CD4-positive, alpha-beta T cell treated with Interleukin-21 for 1 hour (primary cell): ENCODE results near the gene MYL12B.
"Not testable (repeated sequence)": the region's sequence is repeated elsewhere in the genome, so short reads cannot be mapped to it uniquely, and the experiment has no call there.

Experiments
- DNase-seq: peaks from one replicate; pipeline ENCODE4 v3.0.0-alpha.2; 2020

The MYL12B gene

DNA sequence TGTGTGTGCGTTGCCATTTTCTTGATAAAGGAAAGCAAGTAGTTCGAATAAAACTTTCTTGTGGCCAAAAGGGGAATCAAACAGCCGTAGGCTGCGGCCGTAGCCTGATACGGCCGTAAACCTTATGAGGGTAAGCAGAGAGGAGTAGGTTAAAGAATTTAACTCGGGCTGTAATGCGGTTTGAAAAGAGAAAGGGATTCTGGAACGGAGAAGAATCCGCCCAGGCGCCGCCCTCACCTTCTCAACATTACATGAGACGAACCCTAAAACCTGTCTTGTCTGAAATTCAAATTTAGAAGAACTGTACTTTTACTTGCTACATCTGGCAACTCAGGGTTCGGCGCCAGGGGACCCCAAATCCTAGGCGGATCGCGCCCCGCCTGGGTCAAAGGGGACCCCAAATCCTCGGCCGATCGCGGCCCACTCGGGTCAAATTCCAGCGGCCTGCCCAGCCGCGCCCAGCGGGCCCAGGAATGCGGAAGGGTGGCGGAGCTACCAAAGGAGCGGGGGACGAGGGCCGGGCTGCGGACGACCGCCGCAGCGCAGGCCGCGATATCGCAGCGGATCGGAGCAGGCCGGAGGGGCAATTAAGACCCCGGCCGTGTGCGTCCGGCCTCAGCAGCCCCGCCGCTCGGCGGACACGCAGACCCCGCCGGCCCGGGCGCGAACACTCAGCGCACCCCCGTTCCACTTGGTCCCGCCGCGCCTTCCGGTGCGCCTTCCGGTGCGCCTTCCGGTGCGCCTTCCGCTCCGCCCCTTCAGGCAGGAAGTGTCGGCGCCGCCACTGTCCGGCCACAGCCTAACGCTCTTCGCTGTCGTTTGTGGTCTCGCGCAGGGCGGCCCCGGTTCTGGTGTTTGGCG, at the start of gene MYL12B:
Gene MYL12B, plus strand, starts transcription at position 761 of the 861 bp plus-strand sequence. CDS start 10,766 bp downstream, outside the sequence.
- peak; percentile 88 for DNase-seq

DNA sequence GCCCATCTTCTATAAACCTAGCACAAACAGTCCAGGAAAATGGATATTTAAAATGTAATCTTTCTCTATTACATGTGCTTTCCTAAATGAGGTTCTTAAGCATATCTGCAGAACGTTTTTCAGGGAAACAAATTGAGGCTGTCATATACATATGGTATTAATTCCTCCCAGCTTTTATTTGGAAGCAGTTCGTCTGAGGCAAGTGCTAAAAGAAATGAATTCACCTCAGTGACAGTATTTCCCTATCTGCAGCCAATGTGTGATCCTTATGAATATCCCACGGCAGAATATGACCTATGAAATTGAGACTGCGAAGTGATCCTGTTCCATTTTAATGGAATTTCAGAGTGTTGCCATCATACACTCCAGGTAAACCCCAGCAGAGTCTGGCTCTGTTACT, 49.3 kb upstream of the MYL12B start:
- DNase-seq = no peak

DNA sequence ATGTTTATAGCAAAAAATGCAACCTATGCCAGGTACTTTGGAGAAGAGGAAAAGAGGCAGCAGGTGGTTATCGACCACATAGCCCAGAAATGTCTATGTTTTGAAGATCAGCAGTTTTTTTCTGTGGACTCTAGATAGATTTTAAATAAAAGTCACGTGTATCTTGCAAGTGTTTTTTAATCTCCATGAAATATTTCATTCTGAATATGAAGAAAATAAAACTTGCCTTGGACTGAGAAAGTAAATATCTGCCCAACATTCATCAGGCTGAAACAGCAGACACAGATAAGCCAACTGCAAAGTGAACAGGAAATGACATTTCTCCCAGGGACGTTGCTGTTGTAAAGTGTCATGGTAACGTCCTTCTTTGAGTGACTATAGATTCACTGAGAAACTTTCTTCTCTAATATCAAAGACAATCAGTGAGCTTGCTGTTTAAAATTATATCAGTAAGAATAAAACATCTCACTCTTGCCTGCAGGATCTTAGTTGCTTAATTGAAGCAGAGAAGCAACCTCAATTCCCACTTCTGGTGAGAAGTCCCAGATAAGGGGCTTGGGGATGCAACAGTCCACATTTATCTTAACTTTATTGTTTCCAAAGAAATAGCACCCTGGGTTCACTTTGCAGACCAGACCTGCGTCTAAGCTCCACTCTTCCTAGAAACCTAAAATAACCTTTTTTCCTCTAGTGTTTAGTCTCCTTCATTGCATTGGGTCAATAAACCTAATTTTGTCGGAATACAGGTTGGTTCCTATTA, 48.5 kb upstream of the MYL12B start:
- DNase-seq = peak; percentile 22

DNA sequence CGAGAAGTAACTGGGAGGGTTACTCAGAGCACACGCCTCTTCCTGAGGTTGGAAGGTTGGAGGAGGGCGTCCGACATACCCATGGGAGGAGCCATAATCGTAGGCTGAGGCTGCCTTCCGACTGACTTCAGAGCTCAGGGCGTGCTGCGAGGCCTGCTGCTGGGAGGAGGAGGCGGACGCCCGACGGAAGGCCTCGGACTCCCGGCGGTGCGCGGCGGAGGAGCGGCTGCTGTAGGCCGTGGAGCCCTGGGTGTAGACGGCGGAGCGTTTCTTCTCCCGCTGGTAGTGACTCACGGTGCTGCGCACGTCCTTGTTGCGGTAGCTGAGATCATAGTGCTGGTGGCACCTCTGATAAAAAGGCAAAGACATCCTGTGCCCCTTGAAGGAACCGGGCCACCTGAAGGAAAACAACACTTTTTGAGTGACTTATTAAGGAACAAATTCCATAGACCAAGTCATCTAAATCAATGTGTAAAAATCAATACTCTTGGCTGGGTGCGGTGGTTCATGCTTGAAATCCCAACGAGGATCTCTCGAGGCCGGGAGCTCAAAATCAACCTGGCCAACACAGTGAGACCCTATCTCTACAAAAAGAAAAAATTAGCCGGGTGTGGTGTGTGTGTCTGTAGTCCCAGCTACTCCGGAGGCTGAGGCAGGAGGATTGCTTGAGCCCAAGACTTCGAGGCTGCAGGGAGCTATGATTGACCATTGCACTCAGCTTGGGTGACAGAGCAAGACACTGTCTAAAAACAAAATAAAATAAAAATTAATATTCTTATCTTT, 46.9 kb upstream of the MYL12B start:
- DNase-seq = no peak

DNA sequence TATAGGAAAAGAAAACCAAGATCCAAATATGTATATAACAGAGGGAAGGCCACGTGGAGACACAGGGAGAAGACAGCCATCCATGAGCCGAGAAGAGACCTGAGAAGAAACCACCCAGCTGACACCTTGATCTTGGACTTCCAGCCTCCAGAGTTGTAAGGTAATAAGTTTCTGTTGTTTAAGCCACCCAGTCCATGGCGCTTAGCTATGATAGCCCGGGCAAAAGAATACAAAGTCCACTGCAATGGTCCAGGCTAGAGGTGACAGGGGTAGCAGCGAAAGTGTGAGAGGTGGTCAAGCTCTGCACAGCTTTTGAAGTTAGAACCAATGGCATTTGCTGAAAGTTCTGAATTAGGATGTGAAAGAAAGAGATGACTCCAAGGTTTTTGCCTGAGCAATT, 44.9 kb upstream of the MYL12B start:
- no peak for DNase-seq

DNA sequence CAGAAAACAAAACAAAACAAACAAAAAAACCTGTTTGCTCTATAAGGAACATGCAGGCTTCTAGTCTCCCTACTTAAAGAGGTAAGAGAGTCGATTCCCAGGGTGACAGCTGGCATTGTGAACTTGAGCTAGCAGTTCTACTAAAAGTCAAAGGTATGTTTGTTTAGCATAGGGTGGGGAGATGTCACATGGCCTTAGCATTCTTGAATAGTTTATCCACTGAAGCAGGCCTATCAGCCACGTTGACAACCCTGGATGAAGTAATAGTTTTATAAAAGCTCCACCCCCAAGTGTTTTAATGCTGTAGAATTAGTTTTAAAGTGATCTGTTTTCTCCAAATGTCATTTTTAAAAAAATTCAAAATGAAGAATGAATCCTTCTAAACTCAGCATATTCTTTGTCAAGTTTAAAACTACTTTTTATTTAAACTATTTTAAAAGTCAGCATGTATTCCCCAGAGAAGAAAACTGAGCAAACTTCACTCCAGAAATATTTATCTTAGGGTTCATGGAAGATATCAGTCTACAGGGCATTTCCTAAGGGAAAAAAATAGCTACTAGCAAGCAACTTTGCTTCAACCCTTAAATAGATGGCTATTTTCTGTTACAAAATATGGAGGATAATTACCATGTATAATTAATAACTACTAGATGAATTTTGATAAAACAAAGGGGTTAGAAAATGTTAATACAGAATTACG, 43.8 kb upstream of the MYL12B start:
- no peak for DNase-seq

DNA sequence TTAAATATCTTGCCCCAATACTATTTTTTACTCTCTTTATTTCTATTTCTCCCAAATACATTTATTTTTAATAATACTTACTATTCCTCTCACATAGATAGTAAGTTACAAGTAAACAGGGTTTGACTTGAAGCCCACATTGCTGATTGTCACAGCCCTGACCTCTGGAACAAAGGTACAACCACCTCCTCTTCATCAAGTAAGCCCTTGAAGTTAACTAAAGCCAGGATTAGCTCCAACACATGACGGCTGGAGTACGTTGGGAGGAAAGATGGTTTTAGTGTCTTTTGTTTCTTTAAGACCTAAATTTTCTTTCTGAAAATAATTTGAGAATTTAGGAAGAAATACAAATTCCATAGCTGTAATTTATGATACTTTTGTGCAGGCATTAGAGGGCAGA, 43.1 kb upstream of the MYL12B start:
- DNase-seq = no peak

DNA sequence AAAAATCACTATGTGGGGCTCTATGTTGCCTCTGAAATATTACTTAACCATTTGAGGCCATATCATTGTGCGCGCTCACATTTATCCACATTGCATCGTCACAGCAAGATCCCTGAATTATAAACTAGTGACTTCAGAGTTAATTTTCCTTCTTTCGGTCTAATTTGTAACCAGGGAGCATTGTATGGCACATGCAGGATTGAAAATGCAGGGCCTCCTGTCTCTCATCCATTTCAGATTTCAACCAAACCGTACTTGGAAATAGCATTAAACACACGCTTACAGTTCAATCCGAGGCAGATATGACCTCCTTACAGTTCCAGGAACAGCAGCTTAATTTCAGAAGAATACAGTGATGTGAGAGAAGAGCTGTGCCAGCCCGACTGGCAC, 42.7 kb upstream of the MYL12B start:
- no peak for DNase-seq

DNA sequence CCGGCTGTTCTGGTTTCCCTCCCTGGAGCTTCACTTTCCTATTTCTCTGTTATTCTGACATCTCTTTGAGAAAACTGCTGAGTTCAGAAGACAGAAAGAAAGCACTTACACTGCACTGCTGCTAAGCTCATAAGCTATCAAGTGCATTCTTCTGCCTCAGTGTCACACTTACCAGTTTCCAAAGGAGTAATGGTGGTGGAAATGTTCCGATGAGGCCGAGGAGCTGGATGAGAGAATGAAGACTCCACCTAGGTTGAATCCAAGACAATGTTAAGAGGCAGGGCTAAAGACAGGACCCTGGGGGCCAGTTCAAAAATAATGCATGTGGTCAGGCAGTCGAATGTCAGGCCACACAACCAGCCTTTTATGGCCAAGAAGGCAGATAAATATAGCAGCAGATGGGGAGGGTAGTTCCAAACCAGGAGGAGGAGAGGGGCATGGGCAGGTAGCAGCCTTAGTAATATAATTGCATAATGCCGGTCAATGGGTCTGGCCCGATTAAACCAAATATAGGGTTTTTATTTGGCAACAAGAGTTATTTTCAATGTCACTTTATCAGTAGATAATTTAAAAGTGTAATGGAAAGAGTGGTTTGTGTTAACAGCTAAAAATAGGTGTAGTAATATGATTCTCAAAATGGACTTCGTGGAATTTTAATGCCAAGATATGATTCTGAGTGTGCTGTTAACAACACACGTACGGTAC, 42.1 kb upstream of the MYL12B start, which contains the start of gene MYOM1:
Gene MYOM1, minus strand, starts transcription at position 338 of the 705 bp plus-strand sequence. CDS start 4,745 bp downstream, outside the sequence.
- DNase-seq = no peak

DNA sequence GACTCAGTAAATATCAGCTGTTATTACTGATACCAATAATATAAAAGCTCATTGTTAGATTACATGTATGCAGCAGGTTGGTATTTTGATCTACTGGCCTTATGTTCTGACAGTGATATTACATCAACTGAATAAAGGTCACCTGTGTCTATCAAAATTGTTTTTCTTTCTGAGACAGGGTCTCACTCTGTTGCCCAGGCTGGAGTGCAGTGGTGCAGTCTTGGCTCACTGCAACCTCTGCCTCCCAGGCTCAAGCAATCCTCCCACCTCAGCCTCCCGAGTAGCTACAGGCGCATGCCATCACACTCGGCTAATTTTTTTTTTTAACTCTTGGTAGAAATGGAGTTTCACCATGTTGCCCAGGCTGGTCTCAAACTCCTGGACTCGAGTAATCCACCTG, 41.1 kb upstream of the MYL12B start:
- DNase-seq = not testable (repeated sequence)

DNA sequence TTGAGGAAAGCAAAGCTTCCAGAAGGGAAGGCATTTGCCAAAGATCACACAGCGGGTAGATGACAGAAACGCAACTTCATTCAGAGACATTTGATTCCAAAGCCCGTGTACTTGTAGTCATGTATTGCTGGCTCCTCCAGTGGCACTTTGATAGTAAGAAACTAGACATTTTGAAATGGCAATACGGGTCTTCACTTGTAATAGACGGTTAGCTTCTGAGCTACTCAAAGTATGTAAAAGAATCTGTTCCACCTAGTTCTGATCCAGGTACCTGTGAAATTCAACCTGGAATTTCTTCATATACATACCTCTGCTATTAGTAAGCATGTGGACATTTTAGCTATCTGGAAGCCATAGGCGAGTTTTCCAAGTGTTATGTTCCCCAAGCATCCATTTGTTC, 40.4 kb upstream of the MYL12B start:
- no peak for DNase-seq

DNA sequence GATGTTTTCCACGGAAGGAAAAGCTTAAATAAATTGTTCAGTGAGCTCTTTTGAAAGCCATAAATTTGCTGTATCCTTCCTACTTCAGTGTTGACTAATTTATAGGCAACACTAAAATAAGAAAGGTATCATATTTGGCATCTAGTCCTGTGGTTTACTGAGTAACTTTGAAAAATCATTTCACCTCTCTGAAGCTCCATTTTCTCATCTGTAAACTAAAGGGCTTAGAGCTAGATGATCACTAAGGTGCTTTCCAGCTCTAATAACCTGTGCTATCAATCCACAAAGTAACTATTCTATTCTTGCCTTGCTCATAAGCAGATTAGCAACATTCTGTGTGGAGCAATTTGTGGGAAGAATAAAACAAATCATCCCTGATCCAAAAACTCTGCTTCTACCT, 38.6 kb upstream of the MYL12B start:
- DNase-seq = no peak

DNA sequence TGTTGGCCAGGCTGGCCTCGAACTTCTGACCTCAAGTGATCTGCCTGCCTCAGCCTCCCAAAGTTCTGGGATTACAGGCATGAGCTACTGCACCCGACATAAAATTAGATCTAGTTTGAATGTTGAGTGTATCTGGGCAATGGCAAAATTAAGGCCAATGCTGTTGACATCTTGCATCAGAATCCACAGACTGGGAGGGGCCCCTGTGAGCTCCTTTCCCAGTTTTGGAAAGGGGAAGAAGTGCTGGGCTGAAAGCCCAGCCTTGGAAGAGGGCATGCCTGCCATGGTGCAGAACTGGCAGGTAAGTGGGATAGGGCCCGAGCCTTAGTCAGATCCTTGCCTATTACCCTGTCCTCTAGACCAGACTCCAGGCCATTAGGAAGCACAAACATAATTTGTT, 37.7 kb upstream of the MYL12B start:
- DNase-seq = no peak

DNA sequence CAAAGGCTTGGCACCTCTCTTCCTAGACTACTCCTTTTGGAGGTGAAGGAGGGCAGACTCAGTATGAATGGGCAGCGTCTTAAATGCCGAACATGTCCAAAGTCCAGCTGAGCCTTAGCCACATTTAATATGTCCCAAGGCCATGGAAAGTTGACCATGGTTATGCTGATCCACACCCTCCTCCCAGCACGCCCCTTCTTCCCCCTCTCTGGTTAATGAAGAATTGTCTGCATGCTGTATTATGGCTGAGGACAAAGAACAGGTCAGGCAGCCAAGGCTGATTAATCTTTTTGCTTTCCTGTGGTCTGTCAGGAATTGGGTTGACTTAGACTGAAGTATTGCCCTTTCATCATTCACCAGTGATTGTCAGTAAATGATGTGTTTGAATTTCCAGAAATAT, 36.3 kb upstream of the MYL12B start:
- no peak for DNase-seq

DNA sequence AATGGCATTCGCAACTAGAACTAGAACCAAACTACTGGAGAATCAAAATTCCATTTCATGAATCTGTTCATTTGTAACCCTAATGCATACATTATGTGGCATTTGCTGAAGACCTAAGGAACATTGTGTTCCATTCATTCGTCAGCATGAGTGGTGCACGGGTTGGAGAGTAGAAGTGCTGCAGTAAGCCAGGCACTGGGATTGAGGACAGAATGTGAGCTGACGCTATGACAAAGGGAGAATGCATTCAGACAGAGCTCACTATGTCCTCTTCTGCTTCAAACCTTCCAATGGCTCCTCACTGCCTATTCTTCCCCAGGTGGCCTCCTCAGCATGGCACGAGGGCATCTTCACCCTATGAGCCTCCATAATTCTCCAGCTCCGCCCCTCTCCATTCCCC, 35.9 kb upstream of the MYL12B start:
- no peak for DNase-seq

DNA sequence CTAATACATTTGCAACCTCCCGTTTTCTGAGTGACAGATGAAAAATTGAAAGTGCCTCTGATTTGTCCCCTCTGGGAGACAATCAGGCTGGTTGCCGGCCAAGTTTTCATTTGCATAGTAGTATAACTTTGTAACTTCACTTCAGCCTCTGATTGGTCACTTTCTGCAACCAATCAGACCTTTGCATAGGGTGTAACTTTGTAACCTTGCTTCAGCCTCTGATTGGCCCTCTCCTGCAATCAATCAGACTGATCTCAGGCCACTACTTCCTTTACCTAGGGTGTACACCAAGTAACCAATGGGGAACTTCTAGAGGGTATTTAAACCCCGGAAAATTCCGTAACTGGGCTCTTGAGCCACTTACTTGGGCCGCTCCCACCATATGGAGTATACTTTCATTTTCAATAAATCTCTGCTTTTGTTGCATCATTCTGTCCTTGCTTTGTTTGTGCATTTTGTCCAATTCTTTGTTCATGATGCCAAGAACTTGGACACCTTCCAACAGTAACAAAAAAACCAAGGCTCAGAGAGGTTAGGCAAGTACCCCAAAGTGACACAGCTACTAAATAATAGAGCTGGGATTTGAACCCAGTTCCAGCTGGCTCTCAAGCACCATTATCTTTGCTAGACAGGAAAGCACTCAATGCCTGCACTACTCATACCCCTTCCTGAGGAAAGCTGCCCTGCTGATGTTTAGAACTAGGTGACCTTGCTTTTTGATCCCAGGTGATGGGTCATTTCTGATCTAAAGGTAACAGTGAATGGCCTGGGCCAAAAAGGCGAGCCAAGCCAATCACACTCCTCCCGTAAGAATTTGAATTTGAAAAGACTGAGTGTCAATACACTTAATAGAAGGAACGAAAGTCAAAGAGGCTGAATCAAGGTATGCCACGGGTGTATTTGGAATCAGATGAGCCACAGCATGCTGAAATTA, 31.3 kb upstream of the MYL12B start:
- DNase-seq = no peak

DNA sequence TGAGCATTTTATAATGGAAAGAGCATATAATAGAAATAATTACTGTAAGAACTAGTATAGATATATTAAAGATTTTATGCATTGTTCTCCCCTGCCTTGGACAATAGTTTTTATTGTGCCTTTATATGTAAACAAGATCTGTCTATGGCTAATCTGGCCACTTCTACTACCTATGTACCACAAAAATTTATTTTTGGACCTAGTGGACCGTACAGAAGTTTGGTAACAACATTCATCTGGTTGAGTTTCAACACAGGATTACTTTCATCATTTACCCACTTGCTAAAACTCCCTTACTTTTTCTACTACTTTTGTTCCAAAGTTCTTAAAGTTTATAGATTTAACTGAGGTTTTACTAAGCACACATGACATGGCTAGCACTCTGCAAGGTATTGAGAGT, 28.9 kb upstream of the MYL12B start:
- DNase-seq = no peak

DNA sequence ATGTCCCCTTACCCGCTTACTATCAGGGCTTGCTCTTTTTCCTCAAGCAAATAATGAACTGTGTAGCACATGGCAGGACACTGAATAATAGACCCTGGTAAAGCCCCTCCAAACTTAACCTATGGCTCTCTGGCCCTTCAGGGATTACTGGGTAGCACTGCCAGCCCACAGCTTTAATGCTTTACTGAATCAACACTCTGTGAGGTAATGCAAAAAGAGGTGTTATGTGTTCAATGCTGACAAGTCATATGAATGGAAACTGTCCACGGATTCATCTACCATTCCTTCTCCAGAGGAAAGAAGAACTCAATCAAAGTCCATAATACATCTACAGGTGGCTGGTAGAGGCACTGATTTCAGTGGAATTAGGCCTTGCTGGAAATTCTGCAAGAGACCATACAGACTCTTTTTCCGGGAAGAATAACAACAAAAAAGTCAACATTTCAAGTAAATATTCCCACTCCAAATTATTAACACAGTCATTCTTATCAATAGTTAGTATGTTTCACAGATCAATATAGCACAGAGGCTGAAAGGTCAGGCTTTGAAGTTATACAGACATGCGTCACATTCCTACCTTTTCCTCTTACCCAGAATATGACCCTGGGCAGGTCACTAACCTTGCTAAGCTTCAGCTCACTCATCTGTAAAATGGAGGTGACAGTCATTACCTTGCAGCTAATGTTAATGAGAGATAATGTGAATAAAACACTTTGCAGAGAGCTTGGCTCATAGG, 28.3 kb upstream of the MYL12B start:
- DNase-seq = no peak

DNA sequence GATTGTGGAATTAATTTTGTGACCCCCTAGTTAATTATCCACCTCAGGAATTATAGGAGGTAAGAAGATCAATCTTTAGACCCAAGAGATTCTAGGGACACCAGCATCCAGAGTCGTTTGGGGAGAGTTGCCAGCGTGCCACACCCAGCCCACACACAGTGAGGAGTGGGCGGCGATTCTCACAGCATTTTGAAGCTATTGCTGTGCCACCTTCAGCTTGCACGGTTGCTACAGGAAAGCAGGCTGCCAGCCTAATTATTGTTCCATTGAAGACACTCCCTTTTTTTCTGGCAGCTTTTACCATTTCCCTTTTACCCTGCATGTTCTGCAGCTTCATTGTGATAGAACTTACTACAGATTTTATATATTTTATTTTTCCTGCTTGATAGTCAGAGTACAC, 27.5 kb upstream of the MYL12B start:
- DNase-seq = no peak

DNA sequence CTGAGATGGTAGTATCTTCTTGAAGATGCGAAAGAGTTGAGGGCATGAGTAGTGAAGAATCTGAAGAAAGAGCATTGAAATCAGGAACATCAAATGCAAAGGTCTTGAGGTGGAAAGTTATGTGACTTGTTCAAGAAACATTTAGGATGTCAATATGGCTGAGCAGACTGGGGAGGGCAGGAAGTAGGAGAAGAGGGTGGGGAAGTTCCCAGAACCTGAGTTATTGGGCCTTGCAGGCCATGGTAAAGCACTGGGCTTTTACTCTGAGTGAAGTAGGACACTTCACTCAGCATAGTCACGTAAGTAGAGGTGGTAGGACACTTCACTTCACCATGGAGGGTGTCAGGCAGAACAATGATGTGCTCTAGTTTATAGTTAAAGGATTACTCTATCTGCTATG, 26.1 kb upstream of the MYL12B start:
- no peak for DNase-seq
